Activated T-cell treated with anti-CD3 and anti-CD28 coated beads for 1 hour (primary cell): Measurements from ENCODE around the gene PLD2.
A peak's percentile ranks its signal among the peaks of the same experiment; 100 is the strongest.

ENCODE experiments used
- DNase-seq: peaks from one replicate; pipeline ENCODE4 v3.0.0-alpha.2; 2020; ENCODE audit warnings: low read depth

PLD2 gene

GRCh38 chr17:4806777-4807604 lies at the start of gene PLD2:
PLD2 (plus strand) TSS chr17:4807152; CDS start chr17:4807773, 621 bp downstream.
- peak; percentile 83 for DNase-seq

- no peak for DNase-seq
Observed at GRCh38 chr17:4759776-4760236, 47.1 kb upstream of the PLD2 start.

GRCh38 chr17:4764595-4764994 lies 42.4 kb upstream of the PLD2 start:
- DNase-seq: no peak

GRCh38 chr17:4766201-4766600 lies 40.8 kb upstream of the PLD2 start:
- DNase-seq: no peak

GRCh38 chr17:4766723-4767122 lies 40.2 kb upstream of the PLD2 start:
- no peak for DNase-seq

GRCh38 chr17:4768298-4768697 lies 38.7 kb upstream of the PLD2 start:
- no peak for DNase-seq

- DNase-seq: no peak
Observed at GRCh38 chr17:4769628-4770027, 37.3 kb upstream of the PLD2 start.

- DNase-seq: no peak
Observed at GRCh38 chr17:4771519-4772234, 35.3 kb upstream of the PLD2 start, which contains the start of gene TM4SF5. TM4SF5 (plus strand) TSS chr17:4771886; CDS start chr17:4771923, 37 bp downstream.

GRCh38 chr17:4772235-4772613 lies 34.7 kb upstream of the PLD2 start:
- no peak for DNase-seq

GRCh38 chr17:4777969-4778760 lies 28.8 kb upstream of the PLD2 start:
- no peak for DNase-seq

GRCh38 chr17:4780325-4780955 lies 26.5 kb upstream of the PLD2 start:
- no peak for DNase-seq

GRCh38 chr17:4782652-4783051 lies 24.3 kb upstream of the PLD2 start:
- DNase-seq: no peak

- DNase-seq: no peak
Observed at GRCh38 chr17:4785311-4786105, 21.4 kb upstream of the PLD2 start.

- no peak for DNase-seq
Observed at GRCh38 chr17:4786106-4786511, 20.8 kb upstream of the PLD2 start, which contains the start of gene VMO1. VMO1 (minus strand) TSS chr17:4786364; CDS start chr17:4786352, 12 bp downstream.

- no peak for DNase-seq
Observed at GRCh38 chr17:4786516-4786915, 20.4 kb upstream of the PLD2 start.

- DNase-seq: no peak
Observed at GRCh38 chr17:4788159-4788806, 18.7 kb upstream of the PLD2 start.

GRCh38 chr17:4788807-4789700 lies 17.9 kb upstream of the PLD2 start, which contains the start of gene GLTPD2:
GLTPD2 (plus strand) TSS chr17:4788964; CDS start chr17:4789012, 48 bp downstream.
- DNase-seq: no peak

- no peak for DNase-seq
Observed at GRCh38 chr17:4789701-4789950, 17.3 kb upstream of the PLD2 start.

GRCh38 chr17:4789951-4790704 lies 16.8 kb upstream of the PLD2 start:
- peak; percentile 69 for DNase-seq
